Measurements from ENCODE around the gene ASB8.
"Not testable (repeated sequence)": the region's sequence is repeated elsewhere in the genome, so short reads cannot be mapped to it uniquely, and the experiment has no call there.

ASB8 gene

GRCh38 chr12:48119834-48120195 lies 37.5 kb downstream of the ASB8 start:
- Histone ChIP-seq H3K4me3 (ENCODE audit: low read depth, low read length) (peak overlapping the region; percentile 94), H3K9ac (ENCODE audit: low read depth, low read length) (peak overlapping the region; percentile 73), H3K27ac (ENCODE audit: low read depth, low read length) (peak overlapping the region; percentile 46)

GRCh38 chr12:48119078-48119833 lies 38.1 kb downstream of the ASB8 start, which contains the start of gene PFKM:
PFKM (plus strand) TSS chr12:48119364; CDS start chr12:48122775, 3,411 bp downstream.
- H3K9me3 ChIP-seq (ENCODE audit: control insufficient read depth, insufficient read depth, low read length), result no peaks in the 10 kb centered on the region
- H3K27me3 ChIP-seq (ENCODE audit: control insufficient read depth, insufficient read depth, low read length), result no peaks in the 10 kb centered on the region
- peak within 1 kb of the TSS; percentile 83 for H3K27ac ChIP-seq (ENCODE audit: low read depth, low read length)

More at GRCh38 chr12:48119834-48120195, 37.5 kb downstream of the ASB8 start:
- Histone ChIP-seq H3K27me3 (ENCODE audit: control insufficient read depth, insufficient read depth, low read length) (no peaks in the 10 kb centered on the region), H3K4me1 (ENCODE audit: control insufficient read depth, insufficient read depth, low read length) (peaks cover 16% of the 10 kb centered on the region), H3K36me3 (ENCODE audit: control insufficient read depth, insufficient read depth, low read length) (peaks cover 30% of the 10 kb centered on the region), H3K9me3 (ENCODE audit: control insufficient read depth, insufficient read depth, low read length) (no peaks in the 10 kb centered on the region)

GRCh38 chr12:48118284-48118871 lies 38.9 kb downstream of the ASB8 start:
- peaks cover 16% of the 10 kb centered on the region for H3K4me1 ChIP-seq (ENCODE audit: control insufficient read depth, insufficient read depth, low read length)
- H3K9me3 ChIP-seq (ENCODE audit: control insufficient read depth, insufficient read depth, low read length), result no peaks in the 10 kb centered on the region
- H3K27ac ChIP-seq (ENCODE audit: low read depth, low read length), result peak overlapping the region; percentile 21
- H3K9ac ChIP-seq (ENCODE audit: low read depth, low read length), result no peak overlapping the region
- H3K4me3 ChIP-seq (ENCODE audit: low read depth, low read length), result peak overlapping the region; percentile 94
- no peaks in the 10 kb centered on the region for H3K27me3 ChIP-seq (ENCODE audit: control insufficient read depth, insufficient read depth, low read length)
- peaks cover 16% of the 10 kb centered on the region for H3K36me3 ChIP-seq (ENCODE audit: control insufficient read depth, insufficient read depth, low read length)

More at GRCh38 chr12:48119078-48119833, 38.1 kb downstream of the ASB8 start, which contains the start of gene PFKM:
- peak within 1 kb of the TSS; percentile 80 for H3K9ac ChIP-seq (ENCODE audit: low read depth, low read length)
- H3K4me3 ChIP-seq (ENCODE audit: low read depth, low read length), result peak within 1 kb of the TSS; percentile 94
- H3K36me3 ChIP-seq (ENCODE audit: control insufficient read depth, insufficient read depth, low read length), result peaks cover 24% of the 10 kb centered on the region
- peaks cover 16% of the 10 kb centered on the region for H3K4me1 ChIP-seq (ENCODE audit: control insufficient read depth, insufficient read depth, low read length)

- Histone ChIP-seq H3K9me3 (ENCODE audit: control insufficient read depth, insufficient read depth, low read length) (no peaks in the 10 kb centered on the region), H3K4me1 (ENCODE audit: control insufficient read depth, insufficient read depth, low read length) (peaks cover 16% of the 10 kb centered on the region), H3K9ac (ENCODE audit: low read depth, low read length) (no peak overlapping the region), H3K27me3 (ENCODE audit: control insufficient read depth, insufficient read depth, low read length) (no peaks in the 10 kb centered on the region), H3K27ac (ENCODE audit: low read depth, low read length) (no peak overlapping the region), H3K36me3 (ENCODE audit: control insufficient read depth, insufficient read depth, low read length) (no peaks in the 10 kb centered on the region), H3K4me3 (ENCODE audit: low read depth, low read length) (no peak overlapping the region)
These were observed 41.4 kb downstream of the ASB8 start for GRCh38 chr12:48115957-48116356.

- H3K9ac ChIP-seq (ENCODE audit: low read depth, low read length); H3K27ac ChIP-seq (ENCODE audit: low read depth, low read length); H3K4me3 ChIP-seq (ENCODE audit: low read depth, low read length); H3K36me3 ChIP-seq (ENCODE audit: control insufficient read depth, insufficient read depth, low read length); H3K4me1 ChIP-seq (ENCODE audit: control insufficient read depth, insufficient read depth, low read length); H3K9me3 ChIP-seq (ENCODE audit: control insufficient read depth, insufficient read depth, low read length): not testable (repeated sequence)
- H3K27me3 ChIP-seq (ENCODE audit: control insufficient read depth, insufficient read depth, low read length), result peaks cover 19% of the 10 kb centered on the region; the same call in 1 of the 2 replicates
These were observed 46.0 kb downstream of the ASB8 start for GRCh38 chr12:48111312-48111693.

GRCh38 chr12:48110691-48111311 lies 46.5 kb downstream of the ASB8 start:
- Histone ChIP-seq H3K27ac (ENCODE audit: low read depth, low read length) (no peak overlapping the region), H3K36me3 (ENCODE audit: control insufficient read depth, insufficient read depth, low read length) (no peaks in the 10 kb centered on the region), H3K27me3 (ENCODE audit: control insufficient read depth, insufficient read depth, low read length) (peaks cover 19% of the 10 kb centered on the region; the same call in 1 of the 2 replicates), H3K4me1 (ENCODE audit: control insufficient read depth, insufficient read depth, low read length) (peaks cover 8% of the 10 kb centered on the region), H3K9me3 (ENCODE audit: control insufficient read depth, insufficient read depth, low read length) (no peaks in the 10 kb centered on the region), H3K4me3 (ENCODE audit: low read depth, low read length) (no peak overlapping the region), H3K9ac (ENCODE audit: low read depth, low read length) (no peak overlapping the region)

GRCh38 chr12:48109424-48109823 lies 47.9 kb downstream of the ASB8 start:
- no peaks in the 10 kb centered on the region for H3K9me3 ChIP-seq (ENCODE audit: control insufficient read depth, insufficient read depth, low read length)
- no peak overlapping the region for H3K4me3 ChIP-seq (ENCODE audit: low read depth, low read length)
- H3K9ac ChIP-seq (ENCODE audit: low read depth, low read length), result no peak overlapping the region
- peaks cover 10% of the 10 kb centered on the region for H3K4me1 ChIP-seq (ENCODE audit: control insufficient read depth, insufficient read depth, low read length)
- H3K27ac ChIP-seq (ENCODE audit: low read depth, low read length), result no peak overlapping the region
- H3K27me3 ChIP-seq (ENCODE audit: control insufficient read depth, insufficient read depth, low read length), result peaks cover 19% of the 10 kb centered on the region; the same call in 1 of the 2 replicates
- no peaks in the 10 kb centered on the region for H3K36me3 ChIP-seq (ENCODE audit: control insufficient read depth, insufficient read depth, low read length)

- Histone ChIP-seq H3K27me3 (ENCODE audit: control insufficient read depth, insufficient read depth, low read length) (peaks cover 19% of the 10 kb centered on the region; the same call in 1 of the 2 replicates), H3K9me3 (ENCODE audit: control insufficient read depth, insufficient read depth, low read length) (no peaks in the 10 kb centered on the region), H3K4me3 (ENCODE audit: low read depth, low read length) (peak overlapping the region; percentile 87), H3K4me1 (ENCODE audit: control insufficient read depth, insufficient read depth, low read length) (peaks cover 13% of the 10 kb centered on the region), H3K36me3 (ENCODE audit: control insufficient read depth, insufficient read depth, low read length) (no peaks in the 10 kb centered on the region), H3K9ac (ENCODE audit: low read depth, low read length) (peak overlapping the region; percentile 89; the same call in 1 of the 2 replicates), H3K27ac (ENCODE audit: low read depth, low read length) (peak overlapping the region; percentile 98)
These were observed 50.4 kb downstream of the ASB8 start for GRCh38 chr12:48106681-48107613.

GRCh38 chr12:48105867-48106680 lies 51.2 kb downstream of the ASB8 start, which contains the start of gene SENP1:
SENP1 (minus strand) TSS chr12:48106079; CDS start chr12:48101472, 4,607 bp downstream.
- peak within 1 kb of the TSS; percentile 87 for H3K4me3 ChIP-seq (ENCODE audit: low read depth, low read length)
- H3K36me3 ChIP-seq (ENCODE audit: control insufficient read depth, insufficient read depth, low read length), result no peaks in the 10 kb centered on the region
- no peaks in the 10 kb centered on the region for H3K9me3 ChIP-seq (ENCODE audit: control insufficient read depth, insufficient read depth, low read length)
- peaks cover 19% of the 10 kb centered on the region; the same call in 1 of the 2 replicates for H3K27me3 ChIP-seq (ENCODE audit: control insufficient read depth, insufficient read depth, low read length)
- H3K27ac ChIP-seq (ENCODE audit: low read depth, low read length), result peak within 1 kb of the TSS; percentile 98
- H3K9ac ChIP-seq (ENCODE audit: low read depth, low read length), result peak within 1 kb of the TSS; percentile 89
- H3K4me1 ChIP-seq (ENCODE audit: control insufficient read depth, insufficient read depth, low read length), result peaks cover 13% of the 10 kb centered on the region

Data from HUES48 (cell line).